ENCODE measurements around the gene PTPRD. TPM values are rescaled to one million over a fixed set of nuclear protein-coding genes. Genes with fewer than 3 reads are reported as not detected.

Gene PTPRD
- total and polyA plus RNA-seq, 2 donors: 2.2 to 13.5 TPM

DNA sequence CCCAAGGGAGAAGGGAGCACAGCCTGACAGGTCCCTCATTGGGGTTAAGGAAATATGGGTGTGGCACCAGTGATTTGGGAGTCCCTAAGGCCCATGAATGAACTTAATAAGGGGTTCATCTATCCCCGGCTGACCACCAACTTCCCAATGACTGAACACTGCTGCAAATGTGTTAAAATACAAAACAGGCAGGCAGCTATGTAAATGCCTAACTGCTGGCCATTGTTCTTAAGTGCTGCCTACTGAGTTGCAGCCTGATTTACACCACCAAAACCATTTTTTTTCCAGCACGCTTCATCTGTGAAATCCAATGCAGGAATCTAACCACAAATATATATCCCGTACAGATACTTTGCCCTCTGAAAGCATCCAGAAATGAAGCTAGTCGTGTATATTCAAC, 478.5 kb downstream of the PTPRD start:
- Histone ChIP-seq H3K27ac (ENCODE audit: low read depth in 1 of 2, low read length in 1 of 2) (no peak overlapping the region), H3K4me3 (ENCODE audit: low read length in 2 of 2) (no peak overlapping the region), H3K9me3 (ENCODE audit: control insufficient read depth in 2 of 2, insufficient read depth in 1 of 2, low read length in 1 of 2) (no peaks in the 10 kb centered on the region), H3K4me1 (ENCODE audit: control insufficient read depth in 2 of 2, insufficient read depth in 2 of 2, low read length in 2 of 2) (no peaks in the 10 kb centered on the region), H3K27me3 (ENCODE audit: control insufficient read depth in 2 of 2, insufficient read depth in 1 of 2, low read length in 1 of 2) (no peaks in the 10 kb centered on the region), H3K36me3 (ENCODE audit: control insufficient read depth in 2 of 2, insufficient read depth in 2 of 2, low read length in 1 of 2) (no peaks in the 10 kb centered on the region)
- 91% methylated on average over 4 of the region's 4 CpGs for WGBS
- no peak for DNase-seq (ENCODE audit: low read depth in 6 of 9, low spot score in 9 of 9)

GRCh38 chr9:10130061-10130675, 482.6 kb downstream of the PTPRD start:
- Histone ChIP-seq H3K4me1 (ENCODE audit: control insufficient read depth in 2 of 2, insufficient read depth in 2 of 2, low read length in 2 of 2) (no peaks in the 10 kb centered on the region), H3K9me3 (ENCODE audit: control insufficient read depth in 2 of 2, insufficient read depth in 1 of 2, low read length in 1 of 2) (no peaks in the 10 kb centered on the region), H3K4me3 (ENCODE audit: low read length in 2 of 2) (no peak overlapping the region), H3K27ac (ENCODE audit: low read depth in 1 of 2, low read length in 1 of 2) (no peak overlapping the region), H3K27me3 (ENCODE audit: control insufficient read depth in 2 of 2, insufficient read depth in 1 of 2, low read length in 1 of 2) (no peaks in the 10 kb centered on the region), H3K36me3 (ENCODE audit: control insufficient read depth in 2 of 2, insufficient read depth in 2 of 2, low read length in 1 of 2) (no peaks in the 10 kb centered on the region)
- DNase-seq (ENCODE audit: low read depth in 6 of 9, low spot score in 9 of 9): no peak
- 90% methylated on average over 2 of the region's 2 CpGs for WGBS

- no peaks in the 10 kb centered on the region for H3K36me3 ChIP-seq (ENCODE audit: control insufficient read depth in 2 of 2, insufficient read depth in 2 of 2, low read length in 1 of 2)
- no peaks in the 10 kb centered on the region for H3K9me3 ChIP-seq (ENCODE audit: control insufficient read depth in 2 of 2, insufficient read depth in 1 of 2, low read length in 1 of 2)
- H3K4me3 ChIP-seq (ENCODE audit: low read length in 2 of 2): no peak overlapping the region
- H3K4me1 ChIP-seq (ENCODE audit: control insufficient read depth in 2 of 2, insufficient read depth in 2 of 2, low read length in 2 of 2): no peaks in the 10 kb centered on the region
- no peak overlapping the region for H3K27ac ChIP-seq (ENCODE audit: low read depth in 1 of 2, low read length in 1 of 2)
- WGBS: 93% methylated on average over 1 of the region's 1 CpG
- no peaks in the 10 kb centered on the region for H3K27me3 ChIP-seq (ENCODE audit: control insufficient read depth in 2 of 2, insufficient read depth in 1 of 2, low read length in 1 of 2)
- DNase-seq (ENCODE audit: low read depth in 6 of 9, low spot score in 9 of 9): no peak
Observed at GRCh38 chr9:10127867-10128266, 484.9 kb downstream of the PTPRD start.

DNA sequence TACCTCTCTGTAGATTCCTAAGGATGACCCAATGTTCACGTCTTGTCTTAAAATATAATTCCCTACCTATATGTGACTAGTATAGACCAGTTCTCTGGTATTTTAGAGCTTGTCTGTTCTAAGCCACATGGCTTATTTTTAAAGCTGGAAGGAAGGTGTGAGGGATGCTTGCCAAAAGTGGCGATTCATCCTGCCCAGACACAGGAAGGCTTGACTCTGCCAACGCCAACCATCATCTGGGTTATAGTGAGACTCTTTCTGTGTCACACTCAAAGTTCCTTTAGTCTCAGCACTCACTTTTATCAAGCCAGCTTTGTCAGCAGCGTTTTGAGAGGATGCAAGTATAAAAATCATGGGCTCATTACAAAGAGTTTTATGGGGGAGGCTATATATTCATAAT, 500.0 kb downstream of the PTPRD start:
- H3K4me3 ChIP-seq (ENCODE audit: low read length in 2 of 2): no peak overlapping the region
- H3K4me1 ChIP-seq (ENCODE audit: control insufficient read depth in 2 of 2, insufficient read depth in 2 of 2, low read length in 2 of 2): no peaks in the 10 kb centered on the region
- no peak overlapping the region for H3K27ac ChIP-seq (ENCODE audit: low read depth in 1 of 2, low read length in 1 of 2)

DNA sequence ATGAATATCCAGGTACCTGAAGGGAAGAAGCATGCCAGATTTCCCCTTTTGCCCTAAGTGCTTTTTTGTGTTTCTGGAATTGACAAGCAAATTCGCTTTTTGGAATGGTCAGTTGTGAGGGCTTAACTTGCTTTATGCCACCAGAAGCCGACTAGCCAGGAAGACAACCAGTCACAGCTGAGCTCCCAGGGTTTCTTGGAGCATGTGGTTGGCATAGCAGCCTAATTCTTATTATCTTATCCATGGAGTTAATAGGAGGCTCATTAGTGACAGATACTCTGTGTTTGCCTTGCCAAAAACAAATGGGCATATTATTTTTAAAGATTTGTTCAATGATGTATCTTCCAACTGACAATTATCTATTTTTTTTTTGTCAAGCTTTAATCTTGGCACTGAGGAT, 500.7 kb downstream of the PTPRD start:
- Histone ChIP-seq H3K4me1 (ENCODE audit: control insufficient read depth in 2 of 2, insufficient read depth in 2 of 2, low read length in 2 of 2) (no peaks in the 10 kb centered on the region), H3K36me3 (ENCODE audit: control insufficient read depth in 2 of 2, insufficient read depth in 2 of 2, low read length in 1 of 2) (no peaks in the 10 kb centered on the region), H3K27me3 (ENCODE audit: control insufficient read depth in 2 of 2, insufficient read depth in 1 of 2, low read length in 1 of 2) (no peaks in the 10 kb centered on the region), H3K4me3 (ENCODE audit: low read length in 2 of 2) (no peak overlapping the region), H3K27ac (ENCODE audit: low read depth in 1 of 2, low read length in 1 of 2) (no peak overlapping the region), H3K9me3 (ENCODE audit: control insufficient read depth in 2 of 2, insufficient read depth in 1 of 2, low read length in 1 of 2) (no peaks in the 10 kb centered on the region)
- no peak for DNase-seq (ENCODE audit: low read depth in 6 of 9, low spot score in 9 of 9)
- 92% methylated on average over 2 of the region's 2 CpGs for WGBS

More for the DNA sequence above, 500.0 kb downstream of the PTPRD start:
- WGBS: 69% methylated on average over 4 of the region's 4 CpGs
- DNase-seq (ENCODE audit: low read depth in 6 of 9, low spot score in 9 of 9): no peak
- Histone ChIP-seq H3K36me3 (ENCODE audit: control insufficient read depth in 2 of 2, insufficient read depth in 2 of 2, low read length in 1 of 2) (no peaks in the 10 kb centered on the region), H3K9me3 (ENCODE audit: control insufficient read depth in 2 of 2, insufficient read depth in 1 of 2, low read length in 1 of 2) (no peaks in the 10 kb centered on the region), H3K27me3 (ENCODE audit: control insufficient read depth in 2 of 2, insufficient read depth in 1 of 2, low read length in 1 of 2) (no peaks in the 10 kb centered on the region)

DNA sequence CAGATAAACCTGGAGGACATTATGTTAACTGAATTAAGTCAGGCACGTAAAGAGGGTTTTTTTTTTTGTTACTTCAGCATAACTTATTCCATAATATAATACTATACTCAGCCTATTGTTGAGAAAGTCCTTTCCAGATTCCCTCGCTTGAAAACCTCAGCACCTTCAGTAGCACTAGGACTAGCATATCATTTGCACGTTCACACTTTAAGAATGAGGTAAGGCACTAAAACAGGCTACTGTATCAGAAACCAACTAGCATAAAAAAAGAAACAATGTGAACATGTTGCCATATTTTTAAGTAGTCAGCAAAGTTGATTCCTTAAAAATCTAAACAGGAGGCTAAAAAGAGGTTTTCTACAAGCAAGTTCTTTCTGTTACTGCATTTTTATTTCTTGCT, 504.0 kb downstream of the PTPRD start:
- no peak overlapping the region for H3K4me3 ChIP-seq (ENCODE audit: low read length in 2 of 2)
- no peaks in the 10 kb centered on the region for H3K36me3 ChIP-seq (ENCODE audit: control insufficient read depth in 2 of 2, insufficient read depth in 2 of 2, low read length in 1 of 2)
- no peaks in the 10 kb centered on the region for H3K27me3 ChIP-seq (ENCODE audit: control insufficient read depth in 2 of 2, insufficient read depth in 1 of 2, low read length in 1 of 2)
- WGBS: 91% methylated on average over 3 of the region's 3 CpGs
- no peak overlapping the region for H3K27ac ChIP-seq (ENCODE audit: low read depth in 1 of 2, low read length in 1 of 2)
- H3K9me3 ChIP-seq (ENCODE audit: control insufficient read depth in 2 of 2, insufficient read depth in 1 of 2, low read length in 1 of 2): no peaks in the 10 kb centered on the region
- no peak for DNase-seq (ENCODE audit: low read depth in 6 of 9, low spot score in 9 of 9)
- H3K4me1 ChIP-seq (ENCODE audit: control insufficient read depth in 2 of 2, insufficient read depth in 2 of 2, low read length in 2 of 2): no peaks in the 10 kb centered on the region

DNA sequence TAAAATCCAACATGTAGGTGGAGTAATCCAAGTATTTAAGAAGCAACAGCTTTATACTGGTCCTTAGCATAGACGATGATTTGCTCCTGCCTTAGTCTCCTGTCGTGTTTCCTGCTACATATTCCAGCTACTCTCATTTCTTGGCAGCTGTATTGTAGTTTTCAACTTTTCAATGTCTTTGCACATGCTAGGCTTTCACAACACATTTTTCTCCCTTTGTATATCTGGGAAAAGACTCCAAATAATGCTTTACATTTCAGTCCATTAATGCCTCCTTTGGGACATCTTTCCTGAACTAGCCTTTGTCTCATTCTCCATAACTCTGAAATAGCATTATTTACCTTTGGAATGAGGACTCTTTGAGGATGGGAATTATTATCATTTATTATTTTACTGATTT, 508.0 kb downstream of the PTPRD start:
- Histone ChIP-seq H3K4me1 (ENCODE audit: control insufficient read depth in 2 of 2, insufficient read depth in 2 of 2, low read length in 2 of 2) (no peaks in the 10 kb centered on the region), H3K4me3 (ENCODE audit: low read length in 2 of 2) (no peak overlapping the region), H3K9me3 (ENCODE audit: control insufficient read depth in 2 of 2, insufficient read depth in 1 of 2, low read length in 1 of 2) (no peaks in the 10 kb centered on the region), H3K36me3 (ENCODE audit: control insufficient read depth in 2 of 2, insufficient read depth in 2 of 2, low read length in 1 of 2) (no peaks in the 10 kb centered on the region), H3K27ac (ENCODE audit: low read depth in 1 of 2, low read length in 1 of 2) (no peak overlapping the region), H3K27me3 (ENCODE audit: control insufficient read depth in 2 of 2, insufficient read depth in 1 of 2, low read length in 1 of 2) (no peaks in the 10 kb centered on the region)
- no peak for DNase-seq (ENCODE audit: low read depth in 6 of 9, low spot score in 9 of 9)
- WGBS: 93% methylated on average over 2 of the region's 2 CpGs

DNA sequence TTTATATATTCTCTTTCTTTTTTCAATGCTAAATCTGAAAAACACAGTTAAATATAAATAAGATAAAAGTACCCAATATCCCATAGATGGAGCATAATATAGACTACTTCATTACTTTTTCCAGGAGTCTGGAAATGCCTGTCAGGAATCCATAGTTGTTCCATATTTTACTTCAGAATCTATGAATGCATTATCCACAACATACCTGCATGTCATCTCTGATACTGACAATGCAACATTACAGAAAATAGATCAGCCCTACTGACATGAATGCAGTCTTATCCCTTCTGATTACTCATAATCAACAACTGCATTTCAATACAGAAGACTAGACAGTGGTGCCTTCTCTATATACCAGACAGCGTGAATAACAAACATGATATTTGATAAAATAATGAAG, 517.6 kb downstream of the PTPRD start:
- H3K27me3 ChIP-seq (ENCODE audit: control insufficient read depth in 2 of 2, insufficient read depth in 1 of 2, low read length in 1 of 2): no peaks in the 10 kb centered on the region
- H3K27ac ChIP-seq (ENCODE audit: low read depth in 1 of 2, low read length in 1 of 2): no peak overlapping the region
- H3K9me3 ChIP-seq (ENCODE audit: control insufficient read depth in 2 of 2, insufficient read depth in 1 of 2, low read length in 1 of 2): no peaks in the 10 kb centered on the region
- H3K4me3 ChIP-seq (ENCODE audit: low read length in 2 of 2): no peak overlapping the region
- DNase-seq (ENCODE audit: low read depth in 6 of 9, low spot score in 9 of 9): no peak
- WGBS: 87% methylated on average over 1 of the region's 1 CpG
- no peaks in the 10 kb centered on the region for H3K36me3 ChIP-seq (ENCODE audit: control insufficient read depth in 2 of 2, insufficient read depth in 2 of 2, low read length in 1 of 2)
- no peaks in the 10 kb centered on the region for H3K4me1 ChIP-seq (ENCODE audit: control insufficient read depth in 2 of 2, insufficient read depth in 2 of 2, low read length in 2 of 2)

DNA sequence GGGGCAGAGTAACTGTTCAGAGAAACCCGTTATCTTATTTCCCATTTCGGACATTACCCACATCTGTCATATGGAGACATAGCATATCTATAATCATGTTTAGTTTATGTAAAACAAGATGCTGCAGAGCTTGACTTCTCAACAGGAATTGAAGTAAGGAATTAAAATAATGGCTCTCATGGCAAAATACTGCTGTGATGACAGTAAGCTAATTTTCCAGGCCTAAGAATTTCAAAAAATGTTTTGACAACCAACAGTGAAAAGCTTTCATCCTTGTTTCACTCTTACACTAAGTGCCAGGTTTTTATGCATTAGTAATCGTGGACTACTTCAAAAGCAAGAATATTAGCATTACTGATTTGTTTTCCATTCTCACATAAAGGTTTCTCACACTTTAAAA, 518.2 kb downstream of the PTPRD start:
- no peak overlapping the region for H3K27ac ChIP-seq (ENCODE audit: low read depth in 1 of 2, low read length in 1 of 2)
- no peaks in the 10 kb centered on the region for H3K36me3 ChIP-seq (ENCODE audit: control insufficient read depth in 2 of 2, insufficient read depth in 2 of 2, low read length in 1 of 2)
- DNase-seq (ENCODE audit: low read depth in 6 of 9, low spot score in 9 of 9): no peak
- no peak overlapping the region for H3K4me3 ChIP-seq (ENCODE audit: low read length in 2 of 2)
- H3K27me3 ChIP-seq (ENCODE audit: control insufficient read depth in 2 of 2, insufficient read depth in 1 of 2, low read length in 1 of 2): no peaks in the 10 kb centered on the region
- whole genome bisulfite sequencing: 78% methylated on average over 3 of the region's 3 CpGs
- no peaks in the 10 kb centered on the region for H3K9me3 ChIP-seq (ENCODE audit: control insufficient read depth in 2 of 2, insufficient read depth in 1 of 2, low read length in 1 of 2)
- H3K4me1 ChIP-seq (ENCODE audit: control insufficient read depth in 2 of 2, insufficient read depth in 2 of 2, low read length in 2 of 2): no peaks in the 10 kb centered on the region

DNA sequence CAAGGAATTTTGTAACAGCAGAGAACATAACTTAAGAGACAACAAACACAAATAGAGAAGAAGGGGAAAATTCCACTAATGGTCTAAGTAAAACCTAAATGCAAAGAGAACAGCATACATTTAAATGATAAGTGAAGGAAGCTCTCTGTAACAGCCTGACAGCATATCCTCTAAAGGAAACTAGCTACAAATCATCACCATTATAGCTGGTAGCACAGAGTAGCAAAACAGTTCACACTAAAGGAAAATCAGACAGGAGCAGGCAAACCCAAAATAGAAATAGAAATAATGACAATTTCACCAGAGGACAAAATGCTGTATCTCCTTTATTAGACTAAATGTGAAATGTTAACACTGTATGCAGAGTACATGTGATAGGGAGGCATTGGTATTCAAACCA, 532.8 kb downstream of the PTPRD start:
- no peak for DNase-seq (ENCODE audit: low read depth in 6 of 9, low spot score in 9 of 9)
- H3K27ac ChIP-seq (ENCODE audit: low read depth in 1 of 2, low read length in 1 of 2): no peak overlapping the region
- H3K4me3 ChIP-seq (ENCODE audit: low read length in 2 of 2): no peak overlapping the region
- no peaks in the 10 kb centered on the region for H3K9me3 ChIP-seq (ENCODE audit: control insufficient read depth in 2 of 2, insufficient read depth in 1 of 2, low read length in 1 of 2)
- H3K4me1 ChIP-seq (ENCODE audit: control insufficient read depth in 2 of 2, insufficient read depth in 2 of 2, low read length in 2 of 2): no peaks in the 10 kb centered on the region
- no peaks in the 10 kb centered on the region for H3K36me3 ChIP-seq (ENCODE audit: control insufficient read depth in 2 of 2, insufficient read depth in 2 of 2, low read length in 1 of 2)
- H3K27me3 ChIP-seq (ENCODE audit: control insufficient read depth in 2 of 2, insufficient read depth in 1 of 2, low read length in 1 of 2): no peaks in the 10 kb centered on the region

Data from thymus (tissue), 11 donors.